ENCODE data around the gene PGBD1. TPM values are rescaled to one million over a fixed set of nuclear protein-coding genes. Genes with fewer than 3 reads are reported as not detected.

PGBD1 gene
- 1 to 10 TPM; 1.6 to 2.6 TPM for total RNA-seq

GRCh38 chr6:28281288-28282064 is at the start of gene PGBD1:
TSS of gene PGBD1 (plus strand) at chr6:28281572. CDS start at chr6:28283814, 2,242 bp downstream.
- Mint-ChIP-seq H3K27ac (no peak within 1 kb of the TSS), H3K4me3 (peak within 1 kb of the TSS; percentile 77), H3K4me1 (ENCODE audit: low read depth in 2 of 2) (peaks cover 10 to 12% of the 10 kb centered on the region in 2 donors), H3K36me3 (peaks cover 21% of the 10 kb centered on the region), H3K9me3 (no peaks in the 10 kb centered on the region), H3K27me3 (peaks cover 23 to 26% of the 10 kb centered on the region in 2 donors)
- ATAC-seq (peak; percentile 91 to 92), DNase-seq (ENCODE audit: low spot score) (peak; percentile 71)

GRCh38 chr6:28232785-28233184 is 48.6 kb upstream of the PGBD1 start:
- Mint-ChIP-seq H3K4me3 (no peak overlapping the region), H3K4me1 (ENCODE audit: low read depth in 2 of 2) (peaks cover 0 to 3% of the 10 kb centered on the region in 2 donors)
- no peak for DNase-seq (ENCODE audit: low spot score)

GRCh38 chr6:28235912-28236452 is 45.4 kb upstream of the PGBD1 start:
- Mint-ChIP-seq H3K9me3 (no peaks in the 10 kb centered on the region), H3K27ac (no peak overlapping the region), H3K4me3 (no peak overlapping the region), H3K27me3 (no peaks in the 10 kb centered on the region), H3K36me3 (peaks cover 13% of the 10 kb centered on the region), H3K4me1 (ENCODE audit: low read depth in 2 of 2) (no peaks in the 10 kb centered on the region)
- DNase-seq (ENCODE audit: low spot score) = no peak
- no peak for ATAC-seq

More at GRCh38 chr6:28232785-28233184, 48.6 kb upstream of the PGBD1 start:
- Mint-ChIP-seq H3K27me3 (no peaks in the 10 kb centered on the region), H3K27ac (no peak overlapping the region), H3K9me3 (no peaks in the 10 kb centered on the region), H3K36me3 (peaks cover 34% of the 10 kb centered on the region)
- no peak for ATAC-seq

- Mint-ChIP-seq H3K36me3 (no peaks in the 10 kb centered on the region), H3K27me3 (no peaks in the 10 kb centered on the region), H3K27ac (no peak overlapping the region), H3K9me3 (no peaks in the 10 kb centered on the region), H3K4me1 (ENCODE audit: low read depth in 2 of 2) (no peaks in the 10 kb centered on the region), H3K4me3 (no peak overlapping the region)
- no peak for DNase-seq (ENCODE audit: low spot score)
- ATAC-seq = no peak
Observed at GRCh38 chr6:28239636-28240035, 41.7 kb upstream of the PGBD1 start.

- Mint-ChIP-seq H3K4me3 (no peak overlapping the region), H3K4me1 (ENCODE audit: low read depth in 2 of 2) (peaks cover 3 to 5% of the 10 kb centered on the region in 2 donors), H3K27me3 (no peaks in the 10 kb centered on the region), H3K36me3 (peaks cover 7% of the 10 kb centered on the region), H3K9me3 (no peaks in the 10 kb centered on the region), H3K27ac (no peak overlapping the region)
- ATAC-seq = no peak
- no peak for DNase-seq (ENCODE audit: low spot score)
Observed at GRCh38 chr6:28240471-28240870, 40.9 kb upstream of the PGBD1 start.

GRCh38 chr6:28243946-28244345 is 37.4 kb upstream of the PGBD1 start:
- Mint-ChIP-seq H3K9me3 (no peaks in the 10 kb centered on the region), H3K4me3 (no peak overlapping the region), H3K4me1 (ENCODE audit: low read depth in 2 of 2) (peaks cover 9 to 16% of the 10 kb centered on the region in 2 donors), H3K27me3 (no peaks in the 10 kb centered on the region), H3K27ac (no peak overlapping the region), H3K36me3 (peaks cover 19% of the 10 kb centered on the region)
- DNase-seq (ENCODE audit: low spot score) (no peak), ATAC-seq (no peak)

GRCh38 chr6:28245206-28245941 is 36.0 kb upstream of the PGBD1 start:
- Mint-ChIP-seq H3K36me3 (peaks cover 19% of the 10 kb centered on the region), H3K27me3 (no peaks in the 10 kb centered on the region), H3K4me1 (ENCODE audit: low read depth in 2 of 2) (peaks cover 9 to 16% of the 10 kb centered on the region in 2 donors), H3K27ac (no peak overlapping the region), H3K4me3 (peak overlapping the region; percentile 20), H3K9me3 (no peaks in the 10 kb centered on the region)
- DNase-seq (ENCODE audit: low spot score) (no peak), ATAC-seq (no peak)

GRCh38 chr6:28248916-28249315 is 32.5 kb upstream of the PGBD1 start:
- peaks cover 19% of the 10 kb centered on the region for H3K36me3 Mint-ChIP-seq
- DNase-seq (ENCODE audit: low spot score) (no peak), ATAC-seq (no peak)

GRCh38 chr6:28250747-28251146 is 30.6 kb upstream of the PGBD1 start:
- Mint-ChIP-seq H3K9me3 (peaks cover 5% of the 10 kb centered on the region), H3K27me3 (peaks cover 0 to 5% of the 10 kb centered on the region in 2 donors), H3K4me1 (ENCODE audit: low read depth in 2 of 2) (peaks cover 24 to 32% of the 10 kb centered on the region in 2 donors), H3K36me3 (peaks cover 9% of the 10 kb centered on the region), H3K27ac (no peak overlapping the region), H3K4me3 (peak overlapping the region; percentile 100)
- ATAC-seq (no peak), DNase-seq (ENCODE audit: low spot score) (no peak)

More at GRCh38 chr6:28248916-28249315, 32.5 kb upstream of the PGBD1 start:
- Mint-ChIP-seq H3K9me3 (peaks cover 5% of the 10 kb centered on the region), H3K4me1 (ENCODE audit: low read depth in 2 of 2) (peaks cover 29 to 39% of the 10 kb centered on the region in 2 donors), H3K27me3 (no peaks in the 10 kb centered on the region), H3K27ac (no peak overlapping the region), H3K4me3 (no peak overlapping the region)

GRCh38 chr6:28251661-28252008 is 29.7 kb upstream of the PGBD1 start:
- peaks cover 5% of the 10 kb centered on the region for H3K9me3 Mint-ChIP-seq
- H3K4me3 Mint-ChIP-seq = peak overlapping the region; percentile 100
- ATAC-seq = peak; percentile 78 to 84
- DNase-seq (ENCODE audit: low spot score) = peak; percentile 62
- H3K36me3 Mint-ChIP-seq = peaks cover 6% of the 10 kb centered on the region
- H3K4me1 Mint-ChIP-seq (ENCODE audit: low read depth in 2 of 2) = peaks cover 20 to 28% of the 10 kb centered on the region in 2 donors
- peaks cover 0 to 7% of the 10 kb centered on the region in 2 donors for H3K27me3 Mint-ChIP-seq
- peak overlapping the region; percentile 85 to 96 for H3K27ac Mint-ChIP-seq

- H3K27ac Mint-ChIP-seq = peak within 1 kb of the TSS; percentile 85 to 96
- peaks cover 6% of the 10 kb centered on the region for H3K36me3 Mint-ChIP-seq
- H3K4me1 Mint-ChIP-seq (ENCODE audit: low read depth in 2 of 2) = peaks cover 20 to 28% of the 10 kb centered on the region in 2 donors
Observed at GRCh38 chr6:28252009-28252975, 29.1 kb upstream of the PGBD1 start, which contains the start of gene ZKSCAN4. TSS of gene ZKSCAN4 (minus strand) at chr6:28252269. CDS start at chr6:28251980, 289 bp downstream.

GRCh38 chr6:28254121-28254519 is 27.3 kb upstream of the PGBD1 start:
- Mint-ChIP-seq H3K27me3 (peaks cover 11 to 14% of the 10 kb centered on the region in 2 donors), H3K27ac (no peak overlapping the region), H3K9me3 (peaks cover 5% of the 10 kb centered on the region), H3K36me3 (peaks cover 11% of the 10 kb centered on the region), H3K4me3 (no peak overlapping the region), H3K4me1 (ENCODE audit: low read depth in 2 of 2) (peaks cover 25 to 29% of the 10 kb centered on the region in 2 donors)
- DNase-seq (ENCODE audit: low spot score) (no peak), ATAC-seq (peak in 1 of 2 donors; percentile 45)

More at GRCh38 chr6:28252009-28252975, 29.1 kb upstream of the PGBD1 start, which contains the start of gene ZKSCAN4:
- peaks cover 5% of the 10 kb centered on the region for H3K9me3 Mint-ChIP-seq
- ATAC-seq (peak; percentile 91 to 92), DNase-seq (ENCODE audit: low spot score) (peak; percentile 80)
- H3K4me3 Mint-ChIP-seq = peak within 1 kb of the TSS; percentile 100
- peaks cover 0 to 9% of the 10 kb centered on the region in 2 donors for H3K27me3 Mint-ChIP-seq

GRCh38 chr6:28257042-28257441 is 24.3 kb upstream of the PGBD1 start:
- peaks cover 27% of the 10 kb centered on the region for H3K36me3 Mint-ChIP-seq
- H3K9me3 Mint-ChIP-seq = peaks cover 9% of the 10 kb centered on the region
- DNase-seq (ENCODE audit: low spot score) = no peak
- H3K27ac Mint-ChIP-seq = no peak overlapping the region
- no peak overlapping the region for H3K4me3 Mint-ChIP-seq
- peaks cover 14 to 17% of the 10 kb centered on the region in 2 donors for H3K4me1 Mint-ChIP-seq (ENCODE audit: low read depth in 2 of 2)
- ATAC-seq = no peak
- peaks cover 26 to 34% of the 10 kb centered on the region in 2 donors for H3K27me3 Mint-ChIP-seq
